Caco-2 (cell line): ENCODE results near the gene ATAT1. TPM values are rescaled to one million over a fixed set of nuclear protein-coding genes. Genes with fewer than 3 reads are reported as not detected.

Source experiments
- BruUV-seq: library from RNA; stranded (reverse); fragments of 400-500 nt; replicated peaks from 2 replicates; lab custom pipeline; 2021; lab: Mats Ljungman, UMichigan
- CTCF ChIA-PET: fragments of 300-600 bp; sonication (Branson Sonifier 250); formaldehyde crosslinking; loops from one replicate; lab custom pipeline; 2022; ENCODE audit warnings: antibody characterized with exemption; lab: Charles Lee
- POLR2A ChIA-PET: fragments of 300-600 bp; sonication (Branson Sonifier 250); formaldehyde crosslinking; loops from one replicate; lab custom pipeline; 2022; ENCODE audit warnings: antibody characterized with exemption; lab: Charles Lee
- DNase-seq, 2 experiments: peaks; one replicate each; pipeline versions ENCODE4 v3.0.0 to v3.0.0-alpha.2; 2020 to 2022
- H3K27me3 ChIP-seq: replicated peaks from 2 replicates; pipeline ENCODE4 v1.6.0; 2011; ENCODE audit warnings: low read length; ENCODE audit not compliant: control insufficient read depth, insufficient read depth
- H3K36me3 ChIP-seq: 2 replicates; pipeline ENCODE4 v1.5.1; 2011; ENCODE audit warnings: low read length; ENCODE audit not compliant: control insufficient read depth, insufficient read depth
- H3K4me1 ChIP-seq: fragments of 250-450 bp; sonication (Bioruptor Pico); 2 replicates; pipeline ENCODE4 v1.5.1; 2020; ENCODE audit warnings: mild to moderate bottlenecking
- H3K4me3 ChIP-seq: 2 replicates; pipeline ENCODE4 v1.5.1; 2011; ENCODE audit warnings: low read depth, mild to moderate bottlenecking, control low read depth, low read length
- H3K9me3 ChIP-seq: fragments of 250-450 bp; sonication (Bioruptor Pico); 2 replicates; pipeline ENCODE4 v1.5.1; 2020; ENCODE audit warnings: mild to moderate bottlenecking, moderate library complexity
- H3K27ac Mint-ChIP-seq: one replicate; pipeline ENCODE4 v1.8.0; 2022; ENCODE audit warnings: mixed read lengths; ENCODE audit not compliant: unreplicated experiment
- H3K27me3 Mint-ChIP-seq: one replicate; pipeline ENCODE4 v1.8.0; 2022; ENCODE audit warnings: mixed read lengths; ENCODE audit not compliant: insufficient read depth, unreplicated experiment
- H3K36me3 Mint-ChIP-seq: one replicate; pipeline ENCODE4 v1.8.0; 2022; ENCODE audit warnings: mild to moderate bottlenecking, mixed read lengths; ENCODE audit not compliant: insufficient read depth, unreplicated experiment
- H3K4me1 Mint-ChIP-seq: one replicate; pipeline ENCODE4 v1.8.0; 2022; ENCODE audit warnings: low read depth, mixed read lengths; ENCODE audit not compliant: unreplicated experiment
- H3K4me3 Mint-ChIP-seq: one replicate; pipeline ENCODE4 v1.8.0; 2022; ENCODE audit warnings: mild to moderate bottlenecking, moderate library complexity, mixed read lengths; ENCODE audit not compliant: unreplicated experiment
- H3K9me3 Mint-ChIP-seq: one replicate; pipeline ENCODE4 v1.8.0; 2022; ENCODE audit warnings: mixed read lengths; ENCODE audit not compliant: unreplicated experiment
- intact Hi-C: fragments of 100-400 bp; cut with micrococcal nuclease; formaldehyde crosslinking; loops from one replicate; pipeline ENCODE4 v1.10.0; 2022; ENCODE audit not compliant: unreplicated experiment
- total RNA-seq: library from RNA; stranded (reverse); gene quantifications from 2 replicates; pipeline ENCODE4 v1.2.3, GENCODE V29; 2022
- TF ChIP-seq, protein P1 (sequence below), 2 experiments: fragments of 200-600 bp in 1 of 2; IDR thresholded peaks; 1 replicate in 1 of 2; 2 replicates in 1 of 2; pipeline versions ENCODE4 v1.5.1 to v1.8.0; 2011 to 2022; ENCODE audit warnings: antibody characterized with exemption in 1 of 2, control low read depth in 1 of 2, inconsistent platforms in 1 of 2, low read depth in 1 of 2, low read length in 1 of 2, mild to moderate bottlenecking in 1 of 2, moderate library complexity in 1 of 2; ENCODE audit not compliant: insufficient read depth in 1 of 2, severe bottlenecking in 1 of 2, unreplicated experiment in 1 of 2

The ATAT1 gene
- total RNA-seq, 1 experiment from 2014 or later = 17.9 TPM

DNA sequence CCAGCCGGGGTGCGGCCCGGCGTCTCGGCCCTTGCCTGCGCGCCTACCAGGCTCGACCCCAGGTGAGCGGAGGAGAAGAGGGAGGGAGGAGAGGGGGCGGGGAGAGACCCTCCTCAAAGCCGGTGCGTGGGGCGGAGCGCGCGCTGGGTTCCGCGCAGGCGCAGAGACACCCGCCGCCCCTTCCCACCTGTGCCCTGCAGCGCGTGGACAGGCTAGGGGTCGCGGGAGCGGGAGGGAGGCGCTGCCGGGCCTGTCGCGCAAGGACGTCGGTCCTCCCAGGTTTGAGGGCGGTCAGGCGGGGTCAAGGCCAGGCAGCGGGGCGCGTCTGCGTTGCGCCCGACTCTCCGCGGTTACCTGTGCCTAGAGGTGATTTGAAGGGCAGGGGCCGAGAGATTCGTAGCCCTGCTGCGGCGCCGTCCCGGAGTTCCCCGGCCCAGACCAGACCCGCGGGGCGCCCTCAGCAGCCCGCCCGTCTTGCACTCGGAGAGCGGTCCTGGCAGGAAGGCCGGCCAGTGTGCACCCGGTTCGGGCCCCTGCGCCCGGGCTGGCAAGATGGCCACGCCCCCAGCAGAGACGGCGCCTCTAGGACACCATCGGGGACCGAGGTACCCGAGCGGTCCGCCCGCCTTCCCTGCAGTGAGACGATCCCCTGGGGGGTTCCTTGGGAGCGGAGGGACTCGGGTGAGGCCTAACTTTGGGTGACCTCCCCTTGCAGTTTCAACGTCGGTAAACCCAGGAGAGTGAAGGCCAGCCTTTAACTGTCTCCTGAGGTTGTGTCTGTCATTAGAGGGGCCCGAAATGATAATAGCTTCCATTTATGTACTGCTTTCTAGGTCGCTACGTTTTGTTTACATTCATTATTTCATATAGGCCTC is 20.8 kb downstream of the ATAT1 start:
- BruUV-seq = no TSS peak

DNA sequence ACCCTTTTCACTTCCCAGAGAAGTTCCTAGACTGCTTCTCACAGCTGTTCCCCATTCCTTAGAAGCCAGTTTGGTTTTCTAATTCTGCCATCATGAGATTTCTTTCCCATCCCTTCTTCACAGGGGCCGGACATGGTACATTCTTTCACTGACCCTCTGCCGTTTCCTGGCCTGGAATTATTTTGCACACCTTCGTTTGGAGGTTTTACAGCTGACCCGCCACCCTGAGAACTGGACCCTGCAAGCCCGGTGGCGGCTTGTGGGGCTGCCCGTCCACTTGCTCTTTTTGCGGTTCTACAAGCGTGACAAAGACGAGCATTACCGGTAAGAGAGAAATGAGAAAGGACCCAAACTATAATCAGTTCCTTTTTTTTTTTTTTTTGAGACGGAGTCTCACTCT is 24.5 kb downstream of the ATAT1 start:
- no peak for DNase-seq
- peaks cover 5% of the 10 kb centered on the region for H3K4me1 Mint-ChIP-seq
- H3K4me3 ChIP-seq = no peak overlapping the region
- ChIA-PET CTCF (no interaction called here), POLR2A (no interaction called here)
- intact Hi-C loops = no loop called here
- no peaks in the 10 kb centered on the region for H3K9me3 ChIP-seq
- TF ChIP-seq, protein P1, sequence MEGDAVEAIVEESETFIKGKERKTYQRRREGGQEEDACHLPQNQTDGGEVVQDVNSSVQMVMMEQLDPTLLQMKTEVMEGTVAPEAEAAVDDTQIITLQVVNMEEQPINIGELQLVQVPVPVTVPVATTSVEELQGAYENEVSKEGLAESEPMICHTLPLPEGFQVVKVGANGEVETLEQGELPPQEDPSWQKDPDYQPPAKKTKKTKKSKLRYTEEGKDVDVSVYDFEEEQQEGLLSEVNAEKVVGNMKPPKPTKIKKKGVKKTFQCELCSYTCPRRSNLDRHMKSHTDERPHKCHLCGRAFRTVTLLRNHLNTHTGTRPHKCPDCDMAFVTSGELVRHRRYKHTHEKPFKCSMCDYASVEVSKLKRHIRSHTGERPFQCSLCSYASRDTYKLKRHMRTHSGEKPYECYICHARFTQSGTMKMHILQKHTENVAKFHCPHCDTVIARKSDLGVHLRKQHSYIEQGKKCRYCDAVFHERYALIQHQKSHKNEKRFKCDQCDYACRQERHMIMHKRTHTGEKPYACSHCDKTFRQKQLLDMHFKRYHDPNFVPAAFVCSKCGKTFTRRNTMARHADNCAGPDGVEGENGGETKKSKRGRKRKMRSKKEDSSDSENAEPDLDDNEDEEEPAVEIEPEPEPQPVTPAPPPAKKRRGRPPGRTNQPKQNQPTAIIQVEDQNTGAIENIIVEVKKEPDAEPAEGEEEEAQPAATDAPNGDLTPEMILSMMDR (IDR thresholded peaks at IDR 0.05; ENCODE audit: insufficient read depth in 1 of 2, low read depth in 1 of 2, low read length in 1 of 2, severe bottlenecking in 1 of 2, unreplicated experiment in 1 of 2) = no peak
- no TSS peak for BruUV-seq
- H3K9me3 Mint-ChIP-seq = no peaks in the 10 kb centered on the region
- H3K4me1 ChIP-seq = no peaks in the 10 kb centered on the region
- peaks cover 2% of the 10 kb centered on the region; the same call in 1 of the 2 replicates for H3K36me3 ChIP-seq
- no peak overlapping the region for H3K27ac Mint-ChIP-seq
- H3K36me3 Mint-ChIP-seq = peaks cover 63% of the 10 kb centered on the region
- H3K27me3 Mint-ChIP-seq = no peaks in the 10 kb centered on the region
- no peaks in the 10 kb centered on the region for H3K27me3 ChIP-seq
- H3K4me3 Mint-ChIP-seq = no peak overlapping the region

More for the DNA sequence above, 20.8 kb downstream of the ATAT1 start:
- peak overlapping the region; percentile 82 for H3K4me3 Mint-ChIP-seq
- H3K4me3 ChIP-seq = peak overlapping the region; percentile 83
- H3K27me3 ChIP-seq = no peaks in the 10 kb centered on the region
- peak; percentile 78 to 88 for DNase-seq
- ChIA-PET POLR2A (interaction anchor here (0.6 to 1.0 kb wide), 2 partner anchors 13 to 70 kb away, joined by 5 to 9 read pairs; partner anchors contain the start of gene MDC1), CTCF (no interaction called here)
- H3K9me3 Mint-ChIP-seq = no peaks in the 10 kb centered on the region
- no peaks in the 10 kb centered on the region for H3K4me1 ChIP-seq
- H3K27ac Mint-ChIP-seq = peak overlapping the region; percentile 67
- no peaks in the 10 kb centered on the region for H3K9me3 ChIP-seq
- H3K4me1 Mint-ChIP-seq = peaks cover 12% of the 10 kb centered on the region
- peaks cover 2% of the 10 kb centered on the region; the same call in 1 of the 2 replicates for H3K36me3 ChIP-seq
- TF ChIP-seq, protein P1 (IDR thresholded peaks at IDR 0.05; ENCODE audit: insufficient read depth in 1 of 2, low read depth in 1 of 2, low read length in 1 of 2, severe bottlenecking in 1 of 2, unreplicated experiment in 1 of 2) = no peak
- H3K36me3 Mint-ChIP-seq = peaks cover 61% of the 10 kb centered on the region
- no peaks in the 10 kb centered on the region for H3K27me3 Mint-ChIP-seq
- intact Hi-C loops = loop anchor here (1.0 to 2.0 kb wide), 3 partner anchors 25 to 75 kb away; partner anchors contain the start of genes DHX16, MRPS18B and PPP1R10

DNA sequence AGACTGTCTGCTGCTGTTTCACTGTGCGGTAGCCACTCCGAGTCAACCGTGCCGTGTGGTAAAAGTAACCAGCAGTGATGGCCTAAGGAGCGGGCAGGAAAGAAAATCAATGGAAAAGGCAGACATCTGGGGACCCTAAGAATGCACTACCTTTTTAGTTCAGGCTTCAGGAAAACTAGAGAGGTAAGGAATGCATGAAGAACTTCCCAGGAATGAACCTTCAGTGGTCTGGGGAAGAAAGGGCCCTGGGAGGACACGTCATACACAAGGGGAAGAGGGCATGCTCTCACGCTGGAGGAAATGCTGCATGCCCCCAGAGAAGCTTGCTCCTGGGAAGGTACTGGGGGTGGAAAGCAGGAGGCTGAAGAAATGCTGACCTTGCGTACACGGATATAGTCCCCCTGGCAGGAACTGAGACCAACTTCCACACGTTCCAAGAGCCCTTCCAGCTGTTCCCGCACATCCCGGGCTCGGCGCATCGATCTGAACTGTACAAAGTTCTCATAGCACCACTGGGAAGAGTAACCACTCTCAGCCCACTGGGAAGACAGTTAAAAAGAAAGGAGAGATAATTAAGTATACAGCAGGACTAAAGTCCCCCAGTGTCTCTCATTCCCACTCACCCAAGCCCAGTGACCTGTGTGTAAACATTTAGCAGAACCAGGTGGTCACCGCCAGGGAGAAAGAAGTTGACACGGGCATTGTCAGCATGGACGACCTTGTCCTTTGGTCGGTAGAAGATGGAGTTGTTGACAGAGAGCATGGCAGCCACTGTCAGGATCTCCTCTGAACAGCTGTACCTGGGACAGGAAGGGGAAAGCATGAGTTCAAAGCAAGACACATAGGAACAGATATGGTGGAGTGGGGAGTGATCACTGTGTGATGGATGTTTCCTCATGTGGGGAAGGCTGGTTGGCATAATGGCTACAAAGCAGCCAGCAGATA is 28.4 kb downstream of the ATAT1 start:
- intact Hi-C loops = no loop called here
- H3K4me1 ChIP-seq = no peaks in the 10 kb centered on the region
- ChIA-PET CTCF (no interaction called here), POLR2A (no interaction called here)
- BruUV-seq = no TSS peak
- TF ChIP-seq, protein P1 (IDR thresholded peaks at IDR 0.05; ENCODE audit: insufficient read depth in 1 of 2, low read depth in 1 of 2, low read length in 1 of 2, severe bottlenecking in 1 of 2, unreplicated experiment in 1 of 2) = no peak
- Mint-ChIP-seq H3K27ac (no peak overlapping the region), H3K4me3 (no peak overlapping the region), H3K9me3 (no peaks in the 10 kb centered on the region), H3K36me3 (peaks cover 68% of the 10 kb centered on the region), H3K4me1 (no peaks in the 10 kb centered on the region), H3K27me3 (no peaks in the 10 kb centered on the region)
- no peak overlapping the region for H3K4me3 ChIP-seq
- peaks cover 2% of the 10 kb centered on the region; the same call in 1 of the 2 replicates for H3K36me3 ChIP-seq
- no peaks in the 10 kb centered on the region for H3K27me3 ChIP-seq
- H3K9me3 ChIP-seq = no peaks in the 10 kb centered on the region
- no peak for DNase-seq
